ENCODE measurements around the gene ITGA1. TPM values are rescaled to one million over a fixed set of nuclear protein-coding genes. Genes with fewer than 3 reads are reported as not detected.
"Not testable (repeated sequence)": the region's sequence is repeated elsewhere in the genome, so short reads cannot be mapped to it uniquely, and the experiment has no call there.

The ITGA1 gene
- total RNA-seq, 1 donor from 2014 or later, result 61.1 TPM

DNA sequence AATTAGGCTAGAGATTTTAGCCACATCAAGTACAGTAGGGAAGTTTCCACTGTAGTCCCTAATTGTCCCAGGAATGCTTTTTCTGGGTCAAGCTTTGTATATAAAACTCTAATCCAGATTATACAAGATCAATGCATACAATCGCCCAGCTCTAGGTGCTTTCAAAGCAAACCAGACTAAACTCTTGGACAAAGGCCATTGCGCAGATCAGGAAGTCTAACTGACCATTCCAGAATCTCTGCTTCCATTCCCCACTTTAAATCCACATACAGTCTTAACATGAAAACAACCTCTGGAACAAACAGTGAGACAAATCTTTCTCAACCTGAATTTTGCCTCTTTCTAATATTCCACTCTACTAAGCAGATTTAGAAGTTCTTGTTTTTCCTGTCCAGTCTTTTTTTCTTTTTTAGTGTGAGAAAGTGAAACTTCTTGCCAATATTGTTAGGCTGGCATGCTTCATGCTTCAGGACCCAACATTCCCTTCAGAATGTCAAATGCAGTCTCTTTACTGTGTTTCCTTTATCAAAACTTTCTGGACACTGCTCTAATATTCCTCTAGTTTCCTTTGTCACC lies 76.1 kb downstream of the ITGA1 start:
- peak in 1 of 2 donors; percentile 24 for DNase-seq (ENCODE audit: low read depth in 2 of 2)

- DNase-seq (ENCODE audit: low read depth in 2 of 2), result no peak
Measured at GRCh38 chr5:52864371-52864770, 76.7 kb downstream of the ITGA1 start.

- DNase-seq (ENCODE audit: low read depth in 2 of 2), result no peak
Measured at GRCh38 chr5:52864884-52865283, 77.2 kb downstream of the ITGA1 start.

- not testable (repeated sequence) for DNase-seq (ENCODE audit: low read depth in 2 of 2)
Measured at GRCh38 chr5:52865991-52866390, 78.3 kb downstream of the ITGA1 start.

GRCh38 chr5:52867809-52868208 lies 80.1 kb downstream of the ITGA1 start:
- DNase-seq (ENCODE audit: low read depth in 2 of 2), result no peak

DNA sequence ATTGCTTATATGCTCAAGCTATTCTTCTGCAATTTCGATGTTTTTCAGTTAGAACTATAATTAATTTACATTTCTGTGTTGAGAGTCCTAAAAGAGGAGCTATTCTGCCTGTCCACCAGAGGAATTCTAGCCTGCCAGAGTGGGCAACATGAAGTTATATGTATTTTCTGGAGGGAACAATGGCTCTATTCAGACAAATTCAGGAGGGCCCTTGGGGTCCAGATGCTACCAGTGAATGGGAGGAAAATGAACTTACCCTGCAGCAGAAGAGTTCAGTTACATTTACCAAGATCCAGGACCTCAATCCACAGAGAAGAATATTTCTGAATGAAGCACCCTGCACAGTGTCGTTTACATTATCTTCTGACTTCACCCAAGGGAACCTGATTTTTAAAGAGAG lies 80.7 kb downstream of the ITGA1 start:
- no peak for DNase-seq (ENCODE audit: low read depth in 2 of 2)

DNA sequence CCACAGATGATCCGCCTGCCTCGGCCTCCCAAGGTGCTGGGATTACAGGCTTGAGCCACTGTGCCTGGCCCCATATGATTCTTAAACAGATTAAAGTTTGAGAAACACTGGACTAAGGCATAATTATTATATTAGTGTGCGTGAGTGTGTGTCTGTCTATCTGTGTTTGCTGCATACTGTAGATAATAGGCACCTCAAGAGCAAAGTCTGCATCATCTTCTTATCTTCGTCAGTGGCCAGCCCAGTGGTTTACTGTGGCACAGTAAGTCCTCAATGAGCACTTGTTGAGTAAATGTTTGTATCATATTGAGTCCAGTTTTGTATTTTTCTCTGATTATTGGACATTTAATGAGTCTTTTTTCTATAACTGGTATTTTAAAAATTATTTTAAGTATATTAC lies 81.7 kb downstream of the ITGA1 start:
- DNase-seq (ENCODE audit: low read depth in 2 of 2), result no peak

DNA sequence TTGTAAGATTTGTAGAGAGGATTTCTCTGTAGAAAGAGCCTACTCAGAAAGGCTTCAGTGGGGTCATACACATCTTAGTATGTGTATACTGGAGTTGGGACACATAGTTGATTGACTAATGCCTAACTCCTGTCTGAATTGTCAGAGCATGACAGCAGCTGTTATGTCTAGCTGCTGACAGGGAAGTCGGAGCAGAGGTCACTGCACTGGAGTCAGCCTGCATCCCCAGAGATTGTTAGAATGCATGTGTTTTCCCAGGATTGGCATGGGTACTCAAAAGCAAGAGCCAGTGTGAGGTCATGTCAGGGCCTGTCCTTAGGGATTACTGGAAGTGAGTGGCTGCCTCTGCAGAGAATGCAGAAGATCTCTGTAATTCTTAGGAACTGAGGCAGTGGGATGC lies 82.7 kb downstream of the ITGA1 start:
- peak; percentile 84 to 87 for DNase-seq (ENCODE audit: low read depth in 2 of 2)

DNA sequence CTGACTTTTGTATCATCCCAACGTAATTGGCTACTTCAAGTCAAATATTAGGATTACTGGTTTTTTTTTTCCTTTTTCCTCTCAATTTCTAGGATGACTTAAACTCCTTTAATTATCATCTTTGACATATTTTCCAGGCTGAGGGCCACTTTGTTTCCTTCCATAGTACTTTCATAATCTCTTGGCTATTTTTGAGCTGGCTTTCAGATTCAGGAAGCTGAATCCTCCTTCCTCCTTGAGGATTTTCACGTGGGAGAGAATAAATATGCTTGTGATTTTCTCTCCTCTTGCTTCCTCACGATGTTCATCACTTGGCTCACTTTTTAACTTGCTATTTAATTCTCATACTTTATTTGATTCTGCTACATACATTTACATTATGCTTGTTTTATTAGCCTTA lies 88.1 kb downstream of the ITGA1 start:
- DNase-seq (ENCODE audit: low read depth in 2 of 2), result no peak

DNA sequence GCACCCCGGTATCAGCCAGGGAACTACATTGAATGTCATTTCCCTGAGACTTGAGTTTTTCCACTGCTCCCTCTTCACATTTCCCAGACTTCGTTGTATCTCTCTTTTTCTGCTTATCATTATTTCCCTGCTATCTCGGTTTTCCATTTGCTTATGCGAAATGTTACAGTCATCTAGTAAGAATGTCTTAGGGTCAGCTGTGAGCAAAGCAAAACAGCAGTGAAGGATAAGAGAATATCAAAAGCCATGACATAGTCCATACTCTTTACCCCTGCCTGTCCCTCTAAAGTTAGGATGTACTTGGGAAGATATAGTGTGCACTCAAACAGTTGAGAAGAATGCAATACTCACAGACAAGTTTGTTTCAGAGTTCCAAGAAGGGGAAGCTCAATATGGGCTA lies 88.7 kb downstream of the ITGA1 start:
- no peak for DNase-seq (ENCODE audit: low read depth in 2 of 2)

- peak in 1 of 2 donors; percentile 8 for DNase-seq (ENCODE audit: low read depth in 2 of 2)
Measured at GRCh38 chr5:52878656-52879055, 90.9 kb downstream of the ITGA1 start.

GRCh38 chr5:52880541-52880940 lies 92.8 kb downstream of the ITGA1 start:
- DNase-seq (ENCODE audit: low read depth in 2 of 2), result no peak

- no peak for DNase-seq (ENCODE audit: low read depth in 2 of 2)
Measured at GRCh38 chr5:52881468-52881867, 93.8 kb downstream of the ITGA1 start.

- no peak for DNase-seq (ENCODE audit: low read depth in 2 of 2)
Measured at GRCh38 chr5:52883110-52883509, 95.4 kb downstream of the ITGA1 start.

DNA sequence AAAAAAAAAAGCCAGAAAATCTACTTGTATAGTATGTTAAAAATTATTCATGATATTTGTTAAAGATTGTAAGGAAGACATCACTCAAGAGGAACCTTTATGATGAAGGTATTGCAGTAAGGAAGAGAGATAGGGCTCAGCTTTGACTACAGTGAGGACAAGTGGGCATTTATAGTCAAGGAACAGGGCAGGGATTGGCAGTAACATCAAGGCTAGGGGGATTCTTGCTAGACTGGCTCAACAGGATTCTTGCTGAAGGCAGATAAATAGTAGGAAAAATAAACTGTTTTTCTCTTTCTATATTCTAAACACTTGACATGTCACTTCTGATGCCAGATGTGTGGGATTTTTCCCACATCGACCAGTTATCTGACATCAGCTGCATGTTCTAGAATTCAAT lies 96.7 kb downstream of the ITGA1 start:
- DNase-seq (ENCODE audit: low read depth in 2 of 2), result no peak

DNA sequence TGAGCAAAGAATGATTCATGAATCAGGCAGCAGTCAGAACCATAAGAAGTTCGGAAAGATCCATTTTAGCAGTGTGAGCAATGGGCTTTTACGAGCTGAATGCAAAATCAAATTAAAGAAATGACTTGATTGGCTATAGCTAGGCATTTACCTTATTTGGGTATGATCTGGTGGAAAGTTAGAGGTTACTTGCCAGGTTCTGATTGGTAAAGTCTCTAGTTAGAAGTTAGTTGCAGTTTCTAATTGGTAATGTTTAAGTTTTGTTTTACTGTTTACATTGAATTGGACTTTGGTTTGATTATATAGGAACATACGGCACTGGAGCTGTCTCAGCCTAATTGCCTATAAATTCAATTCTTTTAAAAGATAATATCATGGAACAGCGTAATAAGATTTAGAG lies 97.9 kb downstream of the ITGA1 start:
- DNase-seq (ENCODE audit: low read depth in 2 of 2), result no peak

DNA sequence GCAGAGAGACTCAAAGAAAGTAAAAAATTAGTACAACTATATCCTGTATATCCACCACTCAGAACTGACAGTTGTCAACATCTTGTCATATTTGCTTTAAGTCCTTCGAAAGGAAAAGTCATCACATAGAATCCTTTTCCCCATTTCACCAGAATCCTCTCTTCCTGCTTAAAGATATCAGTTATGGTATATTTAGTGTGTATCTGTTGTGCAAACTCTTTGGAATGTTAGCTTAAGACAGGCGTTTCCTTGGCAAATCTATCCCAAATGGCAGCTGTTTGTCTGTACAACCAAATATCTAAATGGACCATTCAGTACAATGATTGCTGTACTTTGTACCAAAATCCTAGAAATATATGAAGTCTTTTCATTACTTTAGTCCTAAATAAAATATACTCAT lies 98.5 kb downstream of the ITGA1 start:
- no peak for DNase-seq (ENCODE audit: low read depth in 2 of 2)

DNA sequence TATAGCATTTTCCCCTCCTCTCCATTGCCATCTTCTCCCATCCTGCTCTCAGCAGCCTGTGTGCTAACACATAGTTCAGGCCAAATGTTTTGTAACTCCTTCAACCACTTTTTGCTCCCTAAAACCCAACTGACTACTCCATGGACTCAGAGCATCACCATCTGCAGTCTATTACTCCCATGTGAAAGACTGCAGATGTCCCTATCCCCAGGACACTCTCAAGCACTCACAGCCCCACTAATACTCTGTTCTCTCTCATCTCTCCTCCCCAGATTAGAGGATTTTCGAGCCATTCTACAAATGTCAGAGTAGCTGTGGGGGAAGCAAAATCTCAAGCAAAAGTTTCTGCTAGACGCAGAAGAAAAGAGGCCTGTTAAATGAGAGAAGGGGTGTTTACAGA lies 99.3 kb downstream of the ITGA1 start:
- no peak for DNase-seq (ENCODE audit: low read depth in 2 of 2)

DNA sequence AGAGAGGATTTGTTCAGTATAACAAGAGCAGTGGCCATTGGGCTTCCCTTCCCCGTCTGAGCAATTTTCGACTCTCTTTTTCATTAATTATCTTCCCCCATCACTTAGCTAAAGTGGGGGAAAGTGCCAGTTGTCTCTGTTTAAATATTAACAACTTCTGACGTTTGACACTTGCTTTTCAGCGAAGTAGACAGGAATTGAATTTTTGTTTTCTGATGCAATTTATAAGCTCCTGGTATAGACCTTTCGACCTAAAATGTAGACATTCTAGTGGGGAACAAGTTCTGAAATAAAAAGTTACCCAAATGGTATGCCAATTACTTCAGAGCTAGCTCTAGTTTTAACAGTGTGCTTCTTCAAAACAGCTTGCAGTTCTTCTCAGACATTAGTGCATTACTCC lies 100.6 kb downstream of the ITGA1 start:
- DNase-seq (ENCODE audit: low read depth in 2 of 2), result no peak

- DNase-seq (ENCODE audit: low read depth in 2 of 2), result no peak
Measured at GRCh38 chr5:52892242-52892878, 104.6 kb downstream of the ITGA1 start.

DNA sequence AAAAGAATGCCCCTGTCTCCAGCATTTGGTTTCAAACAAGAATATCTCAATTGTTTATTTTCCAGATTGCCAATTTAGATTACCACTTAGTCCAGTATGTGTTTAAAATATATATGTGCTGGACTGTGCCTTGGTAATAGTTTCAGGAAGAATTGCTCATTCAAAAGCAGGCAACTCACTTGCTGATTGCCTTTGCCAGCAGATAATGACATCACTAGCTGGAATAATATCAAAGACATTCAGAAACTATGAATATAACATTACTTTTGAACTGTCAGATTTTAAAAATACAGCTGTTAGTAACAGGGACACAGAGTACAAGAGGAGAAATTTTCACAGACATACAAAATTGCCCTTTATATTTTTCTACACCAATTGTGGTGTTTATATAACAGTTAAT lies 105.4 kb downstream of the ITGA1 start:
- peak; percentile 40 to 78 for DNase-seq (ENCODE audit: low read depth in 2 of 2)

DNA sequence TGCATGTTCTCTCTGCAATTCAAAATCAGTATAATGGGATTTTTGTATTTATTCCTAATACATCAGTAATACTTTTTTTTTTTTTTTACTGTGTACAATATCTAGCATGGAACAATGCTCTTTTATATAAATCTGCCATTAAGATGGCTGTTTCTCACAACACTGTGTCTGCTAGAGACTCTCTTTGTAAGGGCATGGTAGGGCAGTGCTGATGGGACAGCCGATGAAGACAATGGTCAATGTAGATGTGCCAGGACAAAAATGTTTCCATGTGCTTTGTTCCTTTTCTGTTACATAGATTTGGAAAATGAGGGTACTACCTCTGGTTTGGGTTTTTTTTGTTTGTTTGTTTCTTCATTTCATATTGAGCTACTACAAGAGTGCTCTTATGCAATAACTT lies 106.1 kb downstream of the ITGA1 start:
- DNase-seq (ENCODE audit: low read depth in 2 of 2), result no peak

- no peak for DNase-seq (ENCODE audit: low read depth in 2 of 2)
Measured at GRCh38 chr5:52894451-52894850, 106.7 kb downstream of the ITGA1 start.

- no peak for DNase-seq (ENCODE audit: low read depth in 2 of 2)
Measured at GRCh38 chr5:52895075-52895474, 107.4 kb downstream of the ITGA1 start.

Measured in dermis microvascular lymphatic vessel endothelial cell (primary cell).